Muscle layer of duodenum (tissue), 2 donors: Measurements from ENCODE around the gene SCGN.
"Not testable (repeated sequence)": the region's sequence is repeated elsewhere in the genome, so short reads cannot be mapped to it uniquely, and the experiment has no call there.

Experiments used
- H3K27ac ChIP-seq: one replicate; pipeline ENCODE4 v1.7.0; 2013; ENCODE audit warnings: mild to moderate bottlenecking, low read length
- H3K27me3 ChIP-seq: one replicate; pipeline ENCODE4 v1.7.0; 2013; ENCODE audit warnings: low read depth, mild to moderate bottlenecking, control low read depth, low read length
- H3K36me3 ChIP-seq, 2 donors: one replicate each; pipeline ENCODE4 v1.7.0; 2013; ENCODE audit warnings: low read length in 2 of 2, control low read depth in 1 of 2, mild to moderate bottlenecking in 1 of 2; ENCODE audit not compliant: insufficient read depth in 2 of 2, control insufficient read depth in 1 of 2
- H3K4me1 ChIP-seq, 2 donors: one replicate each; pipeline ENCODE4 v1.7.0; 2013; ENCODE audit warnings: low read length in 2 of 2, mild to moderate bottlenecking in 2 of 2, control low read depth in 1 of 2, moderate library complexity in 1 of 2; ENCODE audit not compliant: insufficient read depth in 2 of 2, control insufficient read depth in 1 of 2
- H3K4me3 ChIP-seq, 2 donors: one replicate each; pipeline ENCODE4 v1.7.0; 2013; ENCODE audit warnings: low read length in 2 of 2, low read depth in 1 of 2, mild to moderate bottlenecking in 1 of 2
- H3K9me3 ChIP-seq, 2 donors: one replicate each; pipeline ENCODE4 v1.7.0; 2013; ENCODE audit warnings: low read length in 2 of 2, control low read depth in 1 of 2, mild to moderate bottlenecking in 1 of 2; ENCODE audit not compliant: control insufficient read depth in 1 of 2
- donor health status: healthy.

The SCGN gene

GRCh38 chr6:25732468-25733198 is 80.6 kb downstream of the SCGN start:
- no peaks in the 10 kb centered on the region for H3K4me1 ChIP-seq
- H3K4me3 ChIP-seq = no peak overlapping the region
- H3K27ac ChIP-seq = no peak overlapping the region
- no peaks in the 10 kb centered on the region for H3K36me3 ChIP-seq
- peaks cover 0 to 6% of the 10 kb centered on the region in 2 donors for H3K9me3 ChIP-seq
- peaks cover 6% of the 10 kb centered on the region for H3K27me3 ChIP-seq

GRCh38 chr6:25735261-25735660 is 83.2 kb downstream of the SCGN start:
- H3K27me3 ChIP-seq = peaks cover 6% of the 10 kb centered on the region
- peaks cover 0 to 9% of the 10 kb centered on the region in 2 donors for H3K9me3 ChIP-seq
- no peak overlapping the region for H3K27ac ChIP-seq
- no peaks in the 10 kb centered on the region for H3K4me1 ChIP-seq
- H3K4me3 ChIP-seq = no peak overlapping the region
- H3K36me3 ChIP-seq = no peaks in the 10 kb centered on the region

GRCh38 chr6:25743868-25744267 is 91.9 kb downstream of the SCGN start:
- Histone ChIP-seq H3K27ac (no peak overlapping the region), H3K9me3 (no peaks in the 10 kb centered on the region), H3K27me3 (no peaks in the 10 kb centered on the region), H3K4me3 (no peak overlapping the region), H3K36me3 (no peaks in the 10 kb centered on the region), H3K4me1 (no peaks in the 10 kb centered on the region)

GRCh38 chr6:25745836-25746235 is 93.8 kb downstream of the SCGN start:
- no peaks in the 10 kb centered on the region for H3K36me3 ChIP-seq
- H3K4me1 ChIP-seq = no peaks in the 10 kb centered on the region
- H3K27ac ChIP-seq = no peak overlapping the region
- no peaks in the 10 kb centered on the region for H3K9me3 ChIP-seq
- H3K27me3 ChIP-seq = no peaks in the 10 kb centered on the region
- H3K4me3 ChIP-seq = no peak overlapping the region

- Histone ChIP-seq H3K9me3 (no peaks in the 10 kb centered on the region), H3K36me3 (no peaks in the 10 kb centered on the region), H3K4me3 (no peak overlapping the region), H3K27me3 (no peaks in the 10 kb centered on the region), H3K27ac (no peak overlapping the region), H3K4me1 (no peaks in the 10 kb centered on the region)
These were observed 95.0 kb downstream of the SCGN start for GRCh38 chr6:25746968-25747367.

- H3K9me3 ChIP-seq = no peaks in the 10 kb centered on the region
- H3K36me3 ChIP-seq = no peaks in the 10 kb centered on the region
- H3K27me3 ChIP-seq = no peaks in the 10 kb centered on the region
- no peaks in the 10 kb centered on the region for H3K4me1 ChIP-seq
- H3K4me3 ChIP-seq = no peak overlapping the region
- no peak overlapping the region for H3K27ac ChIP-seq
These were observed 95.5 kb downstream of the SCGN start for GRCh38 chr6:25747477-25747876.

GRCh38 chr6:25748049-25748448 is 96.0 kb downstream of the SCGN start:
- no peaks in the 10 kb centered on the region for H3K4me1 ChIP-seq
- no peak overlapping the region for H3K4me3 ChIP-seq
- no peaks in the 10 kb centered on the region for H3K9me3 ChIP-seq
- no peak overlapping the region for H3K27ac ChIP-seq
- no peaks in the 10 kb centered on the region for H3K27me3 ChIP-seq
- H3K36me3 ChIP-seq = no peaks in the 10 kb centered on the region

- not testable (repeated sequence) for H3K4me1 ChIP-seq, H3K4me3 ChIP-seq, H3K27me3 ChIP-seq, H3K27ac ChIP-seq, H3K9me3 ChIP-seq, H3K36me3 ChIP-seq
These were observed 96.8 kb downstream of the SCGN start for GRCh38 chr6:25748601-25749517.

GRCh38 chr6:25749837-25750236 is 97.8 kb downstream of the SCGN start:
- no peaks in the 10 kb centered on the region for H3K36me3 ChIP-seq
- no peak overlapping the region for H3K27ac ChIP-seq
- no peaks in the 10 kb centered on the region for H3K4me1 ChIP-seq
- no peak overlapping the region for H3K4me3 ChIP-seq
- no peaks in the 10 kb centered on the region for H3K27me3 ChIP-seq
- H3K9me3 ChIP-seq = no peaks in the 10 kb centered on the region

- no peaks in the 10 kb centered on the region for H3K4me1 ChIP-seq
These were observed 98.9 kb downstream of the SCGN start for GRCh38 chr6:25750906-25751305.

More at GRCh38 chr6:25750906-25751305, 98.9 kb downstream of the SCGN start:
- H3K9me3 ChIP-seq = no peaks in the 10 kb centered on the region
- no peak overlapping the region for H3K4me3 ChIP-seq
- H3K36me3 ChIP-seq = no peaks in the 10 kb centered on the region
- no peaks in the 10 kb centered on the region for H3K27me3 ChIP-seq
- H3K27ac ChIP-seq = no peak overlapping the region
